Measurements from ENCODE around the gene GPT2. TPM values are rescaled to one million over a fixed set of nuclear protein-coding genes. Genes with fewer than 3 reads are reported as not detected.

The GPT2 gene
- total and polyA plus RNA-seq, 5 donors = 4.0 to 6.8 (median 4.6) TPM

DNA sequence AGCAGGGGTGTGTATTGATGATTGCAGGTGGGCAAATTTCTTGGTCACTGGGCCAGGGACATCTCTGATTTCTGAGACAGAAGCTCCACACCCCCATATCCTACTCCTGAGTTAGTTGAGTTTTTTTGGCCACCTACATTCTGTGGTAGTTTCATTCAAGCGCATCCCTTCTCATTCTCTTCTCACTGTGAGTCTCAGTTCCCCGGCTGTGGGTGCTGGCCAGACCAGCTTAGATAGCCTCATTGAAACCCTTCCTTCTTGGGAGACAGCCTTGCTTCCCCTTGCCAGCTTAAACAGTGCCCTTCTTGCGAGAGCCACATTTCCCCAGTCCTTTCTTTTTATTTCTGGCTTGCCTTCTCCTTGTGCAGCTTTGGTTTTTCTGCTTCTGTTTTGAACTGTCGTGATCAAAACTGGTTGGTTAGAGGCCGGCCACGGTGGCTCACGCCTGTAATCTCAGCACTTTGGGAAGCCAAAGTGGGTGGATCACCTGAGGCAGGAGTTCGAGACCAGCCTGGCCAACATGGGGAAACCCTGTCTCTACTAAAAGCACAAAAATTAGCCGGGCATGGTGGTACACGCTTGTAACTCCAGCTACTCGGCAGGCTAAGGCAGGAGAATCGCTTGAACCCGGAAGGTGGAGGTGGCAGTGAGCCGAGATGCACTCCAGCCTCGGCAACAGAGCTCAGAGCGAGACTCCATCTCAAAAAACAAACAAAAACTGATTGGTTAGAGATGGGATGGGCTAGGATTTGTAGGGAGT lies 2.8 kb downstream of the GPT2 start:
- H3K27ac ChIP-seq (ENCODE audit: low read length) = no peak overlapping the region
- no peak for ATAC-seq
- H3K27me3 ChIP-seq (ENCODE audit: control insufficient read depth, insufficient read depth) = no peaks in the 10 kb centered on the region
- 92% methylated on average over 16 of the region's 16 CpGs for WGBS
- intact Hi-C loops (cut with DNase I) = no loop called here
- no peak for DNase-seq
- H3K4me1 ChIP-seq (ENCODE audit: control insufficient read depth, insufficient read depth, low read length) = peaks cover 4% of the 10 kb centered on the region
- H3K4me3 ChIP-seq (ENCODE audit: low read length) = no peak overlapping the region
- H3K9me3 ChIP-seq (ENCODE audit: control insufficient read depth, low read length) = no peaks in the 10 kb centered on the region

DNA sequence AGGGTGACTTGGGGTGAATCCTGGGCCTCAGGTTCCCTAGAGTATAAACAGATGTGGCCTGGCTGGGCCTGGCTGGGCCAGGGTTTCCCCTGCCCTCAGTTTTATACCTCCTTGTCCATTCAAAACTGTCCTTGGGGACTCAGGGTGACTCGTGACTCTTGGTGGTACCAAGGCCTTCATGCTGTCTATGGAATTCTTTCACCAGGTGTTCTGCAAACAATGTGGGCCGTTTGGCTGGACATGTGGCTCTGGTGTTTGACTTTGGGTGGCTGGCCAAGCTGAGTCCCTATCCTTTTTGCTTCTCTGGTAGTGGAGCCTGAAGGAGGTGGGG lies 3.3 kb downstream of the GPT2 start:
- intact Hi-C loops (cut with DNase I) = no loop called here
- ATAC-seq (no peak), DNase-seq (no peak)
- H3K4me1 ChIP-seq (ENCODE audit: control insufficient read depth, insufficient read depth, low read length) = peaks cover 4% of the 10 kb centered on the region
- no peaks in the 10 kb centered on the region for H3K9me3 ChIP-seq (ENCODE audit: control insufficient read depth, low read length)
- H3K27ac ChIP-seq (ENCODE audit: low read length) = no peak overlapping the region
- 70% methylated on average over 2 of the region's 2 CpGs for WGBS
- H3K27me3 ChIP-seq (ENCODE audit: control insufficient read depth, insufficient read depth) = no peaks in the 10 kb centered on the region
- no peak overlapping the region for H3K4me3 ChIP-seq (ENCODE audit: low read length)

GRCh38 chr16:46889245-46889941 lies 5.2 kb downstream of the GPT2 start:
- no peak for ATAC-seq
- WGBS = 89% methylated on average over 5 of the region's 5 CpGs
- no peak overlapping the region for H3K4me3 ChIP-seq (ENCODE audit: low read length)
- no peak overlapping the region for H3K27ac ChIP-seq (ENCODE audit: low read length)
- no peak for DNase-seq
- intact Hi-C loops (cut with DNase I) = no loop called here
- peaks cover 2% of the 10 kb centered on the region for H3K4me1 ChIP-seq (ENCODE audit: control insufficient read depth, insufficient read depth, low read length)
- no peaks in the 10 kb centered on the region for H3K27me3 ChIP-seq (ENCODE audit: control insufficient read depth, insufficient read depth)
- no peaks in the 10 kb centered on the region for H3K9me3 ChIP-seq (ENCODE audit: control insufficient read depth, low read length)

DNA sequence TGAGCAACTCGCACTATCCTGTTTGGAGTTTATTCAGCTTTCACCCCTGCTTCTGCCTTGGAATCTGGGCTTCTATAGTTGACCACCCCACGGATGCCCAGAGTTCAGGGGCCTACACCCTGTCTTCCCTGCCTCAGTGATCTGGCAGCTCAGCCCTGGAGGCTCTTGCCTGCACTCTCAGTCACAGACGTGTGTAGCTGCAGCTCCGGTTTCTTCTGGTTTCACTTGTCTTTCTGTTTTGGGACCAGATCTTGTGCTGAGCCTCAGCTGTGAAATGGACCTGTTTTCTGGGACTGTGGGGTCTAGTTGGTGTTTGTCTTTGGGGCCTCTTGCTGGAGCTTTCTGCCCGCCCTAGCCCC lies 5.8 kb downstream of the GPT2 start:
- peaks cover 2% of the 10 kb centered on the region for H3K4me1 ChIP-seq (ENCODE audit: control insufficient read depth, insufficient read depth, low read length)
- 80% methylated on average over 5 of the region's 5 CpGs for WGBS
- no peak for ATAC-seq
- H3K4me3 ChIP-seq (ENCODE audit: low read length) = no peak overlapping the region
- H3K27me3 ChIP-seq (ENCODE audit: control insufficient read depth, insufficient read depth) = no peaks in the 10 kb centered on the region
- intact Hi-C loops (cut with DNase I) = no loop called here
- H3K9me3 ChIP-seq (ENCODE audit: control insufficient read depth, low read length) = no peaks in the 10 kb centered on the region
- no peak for DNase-seq
- H3K27ac ChIP-seq (ENCODE audit: low read length) = no peak overlapping the region

DNA sequence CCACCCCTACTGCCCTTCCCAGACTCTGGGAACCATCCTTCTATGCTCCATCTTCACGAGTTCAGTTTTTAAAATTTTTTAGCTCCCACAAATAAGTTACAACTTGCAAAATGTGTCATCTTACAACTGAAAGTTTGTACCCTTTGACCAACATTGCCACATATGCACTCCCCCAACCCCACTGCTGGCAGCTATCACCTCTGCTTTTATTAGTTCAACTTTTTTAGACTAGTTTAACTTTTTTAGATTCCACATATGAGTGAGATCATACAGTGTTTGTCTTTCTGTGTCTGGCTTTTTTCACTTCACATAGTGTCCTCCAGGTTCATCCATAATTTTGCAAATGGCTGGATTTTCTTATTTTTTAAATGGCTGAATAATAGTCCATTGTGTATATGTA lies 7.7 kb downstream of the GPT2 start:
- DNase-seq (no peak), ATAC-seq (no peak)
- WGBS = 89% methylated on average over 1 of the region's 1 CpG
- Histone ChIP-seq H3K27me3 (ENCODE audit: control insufficient read depth, insufficient read depth) (no peaks in the 10 kb centered on the region), H3K4me3 (ENCODE audit: low read length) (no peak overlapping the region), H3K27ac (ENCODE audit: low read length) (no peak overlapping the region), H3K4me1 (ENCODE audit: control insufficient read depth, insufficient read depth, low read length) (peaks cover 3% of the 10 kb centered on the region), H3K9me3 (ENCODE audit: control insufficient read depth, low read length) (no peaks in the 10 kb centered on the region)
- intact Hi-C loops (cut with DNase I) = no loop called here

GRCh38 chr16:46894036-46894672 lies 10.0 kb downstream of the GPT2 start:
- Histone ChIP-seq H3K9me3 (ENCODE audit: control insufficient read depth, low read length) (no peaks in the 10 kb centered on the region), H3K4me1 (ENCODE audit: control insufficient read depth, insufficient read depth, low read length) (peaks cover 3% of the 10 kb centered on the region), H3K4me3 (ENCODE audit: low read length) (no peak overlapping the region), H3K27me3 (ENCODE audit: control insufficient read depth, insufficient read depth) (no peaks in the 10 kb centered on the region), H3K27ac (ENCODE audit: low read length) (no peak overlapping the region)
- DNase-seq = peak in 1 of 3 donors; percentile 54
- 58% methylated on average over 11 of the region's 11 CpGs for WGBS
- intact Hi-C loops (cut with DNase I) = no loop called here
- peak in 1 of 2 donors; percentile 33 for ATAC-seq

DNA sequence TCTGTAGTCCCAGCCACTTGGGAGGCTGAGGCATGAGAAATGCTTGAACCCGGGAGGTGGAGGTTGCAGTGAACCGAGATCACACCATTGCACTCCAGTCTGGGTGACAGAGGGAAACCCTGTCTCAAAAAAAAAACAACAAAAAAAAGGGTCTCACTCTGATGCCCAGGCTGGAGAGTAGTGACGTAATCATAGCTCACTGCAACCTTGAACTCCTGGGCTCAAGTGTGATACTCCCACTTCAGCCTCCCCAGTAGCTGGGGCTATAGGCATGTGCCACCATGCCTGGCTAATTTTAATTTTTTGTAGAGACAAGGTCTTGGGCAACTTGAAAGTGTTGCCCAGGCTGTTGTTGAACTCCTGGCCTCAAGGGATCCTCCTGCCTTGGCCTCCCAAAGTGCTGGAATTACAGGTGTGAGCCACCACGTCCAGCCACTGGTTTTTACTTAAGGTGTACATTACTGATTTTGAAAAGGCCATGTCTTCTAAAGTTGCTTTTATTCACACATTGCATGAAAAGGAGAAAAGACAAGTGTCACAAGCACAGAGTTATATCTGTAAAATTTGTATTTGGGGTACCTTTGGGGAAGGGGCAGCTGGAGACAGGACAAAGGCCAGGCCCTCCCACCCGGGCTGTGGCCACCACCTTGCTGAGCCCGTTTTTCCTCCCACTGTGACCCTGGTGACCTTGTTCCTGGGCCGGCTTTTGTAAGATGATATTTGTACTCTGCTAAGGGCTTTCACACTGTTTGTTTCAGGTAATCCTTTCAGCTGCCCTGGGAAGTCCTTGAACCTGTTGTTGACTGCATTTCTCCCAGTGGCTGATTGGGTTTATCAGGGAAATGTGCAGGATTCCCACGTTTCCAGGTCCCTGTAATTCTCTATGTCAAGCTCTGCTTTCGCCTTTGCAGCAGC lies 11.5 kb downstream of the GPT2 start:
- 70% methylated on average over 9 of the region's 9 CpGs for WGBS

DNA sequence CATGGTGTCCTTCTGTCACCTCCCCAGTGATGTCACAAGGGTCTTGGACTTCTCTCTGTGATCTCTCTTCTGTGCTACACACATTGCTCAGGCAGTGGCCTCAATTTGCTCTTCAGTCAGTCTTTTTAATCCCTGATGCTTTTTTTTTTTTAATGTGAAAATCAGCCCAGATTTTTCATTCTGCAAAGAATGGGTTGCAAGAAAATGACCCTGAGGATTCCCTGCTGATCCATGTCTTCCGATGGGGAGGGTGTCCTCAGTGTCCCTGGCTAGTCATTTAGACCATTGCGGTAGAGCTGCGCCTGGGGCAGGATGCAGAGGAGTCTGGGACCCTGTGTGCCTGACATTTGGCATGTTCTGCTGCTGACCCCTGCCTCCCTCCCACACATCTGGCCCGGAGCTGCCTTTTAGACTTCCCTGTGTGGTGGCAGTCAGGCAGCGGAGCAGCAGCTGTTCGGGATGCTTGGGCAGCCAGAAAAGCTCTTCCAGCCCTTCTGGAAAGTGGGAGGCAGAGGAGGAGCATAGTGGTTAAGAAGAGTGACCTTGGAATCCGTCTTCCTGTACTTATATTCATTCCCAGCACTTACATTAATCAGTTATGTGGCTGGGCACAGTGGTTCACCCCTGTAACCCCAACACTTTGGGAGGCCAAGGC lies 12.3 kb downstream of the GPT2 start:
- WGBS = 35% methylated on average over 7 of the region's 7 CpGs
- DNase-seq = peak in 1 of 3 donors; percentile 60
- no peak overlapping the region for H3K27ac ChIP-seq (ENCODE audit: low read length)

More for the DNA sequence above, 11.5 kb downstream of the GPT2 start:
- Histone ChIP-seq H3K27me3 (ENCODE audit: control insufficient read depth, insufficient read depth) (no peaks in the 10 kb centered on the region), H3K4me3 (ENCODE audit: low read length) (no peak overlapping the region), H3K27ac (ENCODE audit: low read length) (no peak overlapping the region), H3K9me3 (ENCODE audit: control insufficient read depth, low read length) (no peaks in the 10 kb centered on the region), H3K4me1 (ENCODE audit: control insufficient read depth, insufficient read depth, low read length) (peaks cover 3% of the 10 kb centered on the region)
- DNase-seq (no peak), ATAC-seq (no peak)
- intact Hi-C loops (cut with DNase I) = no loop called here

GRCh38 chr16:46897471-46897870 lies 13.3 kb downstream of the GPT2 start:
- H3K27me3 ChIP-seq (ENCODE audit: control insufficient read depth, insufficient read depth) = no peaks in the 10 kb centered on the region
- no peak overlapping the region for H3K4me3 ChIP-seq (ENCODE audit: low read length)
- intact Hi-C loops (cut with DNase I) = no loop called here
- WGBS = 92% methylated on average over 10 of the region's 10 CpGs
- H3K4me1 ChIP-seq (ENCODE audit: control insufficient read depth, insufficient read depth, low read length) = peaks cover 3% of the 10 kb centered on the region
- ATAC-seq (no peak), DNase-seq (no peak)
- no peaks in the 10 kb centered on the region for H3K9me3 ChIP-seq (ENCODE audit: control insufficient read depth, low read length)
- H3K27ac ChIP-seq (ENCODE audit: low read length) = no peak overlapping the region

More for the DNA sequence above, 12.3 kb downstream of the GPT2 start:
- ATAC-seq = peak in 1 of 2 donors; percentile 12
- intact Hi-C loops (cut with DNase I) = no loop called here
- no peak overlapping the region for H3K4me3 ChIP-seq (ENCODE audit: low read length)
- no peaks in the 10 kb centered on the region for H3K9me3 ChIP-seq (ENCODE audit: control insufficient read depth, low read length)
- peaks cover 3% of the 10 kb centered on the region for H3K4me1 ChIP-seq (ENCODE audit: control insufficient read depth, insufficient read depth, low read length)
- no peaks in the 10 kb centered on the region for H3K27me3 ChIP-seq (ENCODE audit: control insufficient read depth, insufficient read depth)

DNA sequence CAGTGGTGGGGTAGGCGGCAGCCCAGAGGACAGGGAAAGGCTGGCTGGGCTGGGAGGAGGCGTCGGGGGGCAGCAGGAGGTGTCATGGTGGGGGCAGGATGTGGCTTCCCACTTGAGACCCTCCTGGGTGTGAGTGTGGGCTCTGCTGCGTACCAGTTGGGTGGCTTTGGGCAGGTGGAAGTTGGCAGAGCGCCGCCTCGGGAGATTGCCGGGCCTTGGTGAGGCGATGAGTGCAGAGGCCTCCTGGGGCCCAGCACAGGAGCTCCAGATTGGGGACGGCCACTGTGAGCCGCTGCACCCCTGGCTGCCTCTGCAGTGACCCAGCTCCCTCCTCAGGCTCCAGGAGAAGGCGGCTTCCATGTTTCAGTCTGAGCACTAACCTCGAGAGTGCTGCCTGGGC lies 13.8 kb downstream of the GPT2 start:
- Histone ChIP-seq H3K27me3 (ENCODE audit: control insufficient read depth, insufficient read depth) (no peaks in the 10 kb centered on the region), H3K4me3 (ENCODE audit: low read length) (no peak overlapping the region), H3K4me1 (ENCODE audit: control insufficient read depth, insufficient read depth, low read length) (peaks cover 3% of the 10 kb centered on the region), H3K27ac (ENCODE audit: low read length) (no peak overlapping the region), H3K9me3 (ENCODE audit: control insufficient read depth, low read length) (no peaks in the 10 kb centered on the region)
- 95% methylated on average over 13 of the region's 13 CpGs for WGBS
- ATAC-seq (no peak), DNase-seq (no peak)
- intact Hi-C loops (cut with DNase I) = no loop called here

Data from right cardiac atrium (tissue), 5 donors.